ENCODE measurements around the gene SLC12A1.
"Not testable (repeated sequence)": the region's sequence is repeated elsewhere in the genome, so short reads cannot be mapped to it uniquely, and the experiment has no call there.

Gene SLC12A1

GRCh38 chr15:48318131-48318530, 112.0 kb downstream of the SLC12A1 start:
- ChIA-PET POLR2A (ENCODE audit: low non-redundant PET) (interaction anchor here (0.6 kb wide), 1 partner anchor 13 kb away, joined by 3 read pairs; the partner anchor contains the start of gene DUT), CTCF (no interaction called here)
- TF ChIP-seq, protein P1, sequence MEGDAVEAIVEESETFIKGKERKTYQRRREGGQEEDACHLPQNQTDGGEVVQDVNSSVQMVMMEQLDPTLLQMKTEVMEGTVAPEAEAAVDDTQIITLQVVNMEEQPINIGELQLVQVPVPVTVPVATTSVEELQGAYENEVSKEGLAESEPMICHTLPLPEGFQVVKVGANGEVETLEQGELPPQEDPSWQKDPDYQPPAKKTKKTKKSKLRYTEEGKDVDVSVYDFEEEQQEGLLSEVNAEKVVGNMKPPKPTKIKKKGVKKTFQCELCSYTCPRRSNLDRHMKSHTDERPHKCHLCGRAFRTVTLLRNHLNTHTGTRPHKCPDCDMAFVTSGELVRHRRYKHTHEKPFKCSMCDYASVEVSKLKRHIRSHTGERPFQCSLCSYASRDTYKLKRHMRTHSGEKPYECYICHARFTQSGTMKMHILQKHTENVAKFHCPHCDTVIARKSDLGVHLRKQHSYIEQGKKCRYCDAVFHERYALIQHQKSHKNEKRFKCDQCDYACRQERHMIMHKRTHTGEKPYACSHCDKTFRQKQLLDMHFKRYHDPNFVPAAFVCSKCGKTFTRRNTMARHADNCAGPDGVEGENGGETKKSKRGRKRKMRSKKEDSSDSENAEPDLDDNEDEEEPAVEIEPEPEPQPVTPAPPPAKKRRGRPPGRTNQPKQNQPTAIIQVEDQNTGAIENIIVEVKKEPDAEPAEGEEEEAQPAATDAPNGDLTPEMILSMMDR (conservative IDR thresholded peaks at IDR 0.05; ENCODE audit: low read depth): no peak
- DNase-seq (ENCODE audit: low spot score): no peak
- no peak overlapping the region for H3K27ac ChIP-seq

DNA sequence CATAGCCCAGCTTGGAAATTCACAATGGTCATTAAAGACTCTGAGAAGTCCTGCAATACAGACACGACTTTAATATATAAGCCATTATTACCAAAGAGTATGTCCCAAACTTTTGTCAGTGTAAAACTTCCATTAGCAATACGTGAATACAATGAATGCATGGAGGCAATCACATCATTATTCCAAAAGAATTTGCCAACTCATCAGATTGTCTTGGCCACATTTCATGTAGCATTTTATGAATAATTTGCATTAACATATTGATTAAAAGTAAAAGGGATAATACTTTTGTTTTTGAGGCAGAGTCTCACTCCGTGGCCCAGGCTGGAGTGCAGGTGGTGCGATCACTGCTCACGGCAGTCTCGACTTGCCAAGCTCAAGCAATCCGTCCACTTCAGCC, 117.2 kb downstream of the SLC12A1 start:
- DNase-seq (ENCODE audit: low spot score): no peak
- POLR2A ChIA-PET (ENCODE audit: low non-redundant PET): no interaction called here
- TF ChIP-seq, protein P1 (conservative IDR thresholded peaks at IDR 0.05; ENCODE audit: low read depth): no peak
- CTCF ChIA-PET: no interaction called here
- no peak overlapping the region for H3K27ac ChIP-seq

- POLR2A ChIA-PET (ENCODE audit: low non-redundant PET): no interaction called here
- TF ChIP-seq, protein P1 (conservative IDR thresholded peaks at IDR 0.05; ENCODE audit: low read depth): no peak
- DNase-seq (ENCODE audit: low spot score): no peak
- no peak overlapping the region for H3K27ac ChIP-seq
- CTCF ChIA-PET: no interaction called here
Observed at GRCh38 chr15:48324949-48325348, 118.8 kb downstream of the SLC12A1 start.

DNA sequence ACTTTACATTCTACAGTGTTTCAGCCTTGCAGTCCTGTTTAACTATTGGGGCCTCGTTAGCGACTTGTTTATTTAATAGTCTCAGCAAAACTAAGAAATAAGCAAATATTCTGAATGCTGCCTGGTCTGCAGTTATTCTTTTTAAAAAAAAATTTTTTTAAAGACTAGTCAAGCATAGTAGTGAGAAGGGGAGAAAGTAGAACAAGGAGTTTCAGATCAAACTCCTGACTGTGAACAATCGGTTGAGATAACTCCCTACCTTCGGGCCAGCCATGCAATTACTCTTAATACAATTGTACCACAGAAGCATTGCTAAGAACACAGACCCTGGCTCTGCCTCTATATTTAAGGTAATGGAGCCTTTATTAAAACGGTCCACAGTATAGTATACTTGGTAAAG, 119.3 kb downstream of the SLC12A1 start:
- TF ChIP-seq, protein P1 (conservative IDR thresholded peaks at IDR 0.05; ENCODE audit: low read depth): no peak
- no peak for DNase-seq (ENCODE audit: low spot score)
- ChIA-PET POLR2A (ENCODE audit: low non-redundant PET) (no interaction called here), CTCF (no interaction called here)
- no peak overlapping the region for H3K27ac ChIP-seq

- POLR2A ChIA-PET (ENCODE audit: low non-redundant PET); CTCF ChIA-PET; DNase-seq (ENCODE audit: low spot score): not testable (repeated sequence)
Observed at GRCh38 chr15:48326180-48326579, 120.1 kb downstream of the SLC12A1 start.

DNA sequence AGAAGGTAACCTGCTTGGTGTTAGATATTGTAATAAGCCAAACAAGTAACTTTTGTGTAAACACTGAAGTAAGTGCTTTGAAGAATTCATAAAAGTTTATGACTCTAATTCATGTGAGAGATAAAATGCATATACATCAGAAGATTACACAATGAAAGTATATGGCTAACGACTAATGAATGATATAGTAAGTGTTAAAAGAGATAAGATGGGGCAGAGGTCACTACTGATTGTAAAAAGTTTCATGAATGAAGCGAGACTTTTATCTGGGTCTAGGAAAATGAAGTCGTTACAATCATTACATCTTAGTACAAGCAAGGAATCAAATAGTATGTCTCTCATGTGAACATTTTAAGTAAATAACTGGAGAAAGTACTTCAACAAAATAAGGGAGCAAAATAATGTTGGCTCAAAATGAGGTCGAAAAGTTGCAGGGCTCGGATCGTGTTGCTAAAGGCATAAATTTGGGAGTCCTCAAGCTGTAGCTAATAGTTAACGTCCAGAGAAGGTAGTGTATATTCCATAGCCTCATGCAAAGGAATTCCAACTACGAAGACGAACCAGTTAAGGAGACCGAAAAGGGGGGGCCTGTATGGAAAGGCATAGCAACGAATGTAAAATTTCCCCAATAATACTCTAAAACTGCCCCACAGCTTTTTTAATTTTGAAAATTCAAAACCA, 124.1 kb downstream of the SLC12A1 start:
- ChIA-PET POLR2A (ENCODE audit: low non-redundant PET) (no interaction called here), CTCF (interaction anchor here (0.6 kb wide), 1 partner anchor 335 kb away, joined by 4 read pairs; no protein-coding TSS in a partner anchor)
- H3K27ac ChIP-seq: peak overlapping the region; percentile 97
- no peak for DNase-seq (ENCODE audit: low spot score)
- TF ChIP-seq, protein P1 (conservative IDR thresholded peaks at IDR 0.05; ENCODE audit: low read depth): no peak

More at GRCh38 chr15:48326180-48326579, 120.1 kb downstream of the SLC12A1 start:
- H3K27ac ChIP-seq: not testable (repeated sequence)
